Activated naive CD4-positive, alpha-beta T cell treated with anti-CD3 and anti-CD28 coated beads, Interleukin-2, amount 50 U/mL, for 24 hours (primary cell): ENCODE results near the gene TGIF2.
"Not testable (repeated sequence)": the region's sequence is repeated elsewhere in the genome, so short reads cannot be mapped to it uniquely, and the experiment has no call there.

Source experiments
- H3K27ac Mint-ChIP-seq: one replicate; pipeline ENCODE4 v1.8.0; 2021; ENCODE audit warnings: mild to moderate bottlenecking, mixed read lengths
- H3K27me3 Mint-ChIP-seq: one replicate; pipeline ENCODE4 v1.8.0; 2021; ENCODE audit warnings: mixed read lengths
- H3K36me3 Mint-ChIP-seq: one replicate; pipeline ENCODE4 v1.8.0; 2021; ENCODE audit warnings: mixed read lengths
- H3K4me1 Mint-ChIP-seq: one replicate; pipeline ENCODE4 v1.8.0; 2021; ENCODE audit warnings: mixed read lengths
- H3K4me3 Mint-ChIP-seq: one replicate; pipeline ENCODE4 v1.8.0; 2021; ENCODE audit warnings: mild to moderate bottlenecking, mixed read lengths
- H3K9me3 Mint-ChIP-seq: one replicate; pipeline ENCODE4 v1.8.0; 2021; ENCODE audit warnings: mixed read lengths

Gene TGIF2

DNA sequence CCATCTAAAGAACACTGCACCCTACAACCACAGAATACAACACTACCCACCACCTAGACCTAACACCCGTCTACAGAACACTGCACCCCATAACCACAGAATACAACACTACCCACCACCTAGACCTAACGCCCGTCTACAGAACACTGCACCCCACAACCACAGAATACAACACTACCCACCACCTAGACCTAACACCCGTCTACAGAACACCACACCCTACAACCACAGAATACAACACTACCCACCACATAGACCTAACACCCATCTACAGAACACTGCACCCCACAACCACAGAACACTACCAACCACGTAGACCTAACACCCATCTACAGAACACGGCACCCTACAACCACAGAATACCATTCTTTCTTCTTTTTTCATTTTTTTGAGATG, 8.7 kb upstream of the TGIF2 start:
- not testable (repeated sequence) for H3K36me3 Mint-ChIP-seq, H3K4me3 Mint-ChIP-seq, H3K27me3 Mint-ChIP-seq, H3K9me3 Mint-ChIP-seq, H3K4me1 Mint-ChIP-seq
- H3K27ac Mint-ChIP-seq: peak overlapping the region; percentile 9

DNA sequence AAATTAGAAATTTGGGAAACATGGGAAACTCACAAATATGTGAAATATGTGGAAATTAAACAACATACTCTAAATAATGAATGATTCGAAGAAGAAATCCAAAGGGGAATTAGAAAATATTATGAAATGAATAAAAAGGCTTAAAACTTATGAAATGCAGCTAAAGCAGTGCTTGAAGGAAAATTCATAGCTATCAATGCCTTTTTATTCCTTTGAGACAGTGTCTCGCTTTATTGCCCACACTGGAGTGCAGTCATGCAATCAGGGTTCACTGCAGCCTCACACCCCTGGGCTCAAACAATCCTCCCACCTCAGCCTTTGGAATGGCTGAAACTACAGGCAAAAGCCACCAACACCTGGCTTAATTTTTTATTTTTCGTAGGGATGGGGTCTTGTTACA, 7.9 kb upstream of the TGIF2 start:
- Mint-ChIP-seq H3K27me3 (no peaks in the 10 kb centered on the region), H3K27ac (no peak overlapping the region), H3K9me3 (no peaks in the 10 kb centered on the region), H3K4me1 (peaks cover 4% of the 10 kb centered on the region), H3K4me3 (no peak overlapping the region), H3K36me3 (peaks cover 2% of the 10 kb centered on the region)

DNA sequence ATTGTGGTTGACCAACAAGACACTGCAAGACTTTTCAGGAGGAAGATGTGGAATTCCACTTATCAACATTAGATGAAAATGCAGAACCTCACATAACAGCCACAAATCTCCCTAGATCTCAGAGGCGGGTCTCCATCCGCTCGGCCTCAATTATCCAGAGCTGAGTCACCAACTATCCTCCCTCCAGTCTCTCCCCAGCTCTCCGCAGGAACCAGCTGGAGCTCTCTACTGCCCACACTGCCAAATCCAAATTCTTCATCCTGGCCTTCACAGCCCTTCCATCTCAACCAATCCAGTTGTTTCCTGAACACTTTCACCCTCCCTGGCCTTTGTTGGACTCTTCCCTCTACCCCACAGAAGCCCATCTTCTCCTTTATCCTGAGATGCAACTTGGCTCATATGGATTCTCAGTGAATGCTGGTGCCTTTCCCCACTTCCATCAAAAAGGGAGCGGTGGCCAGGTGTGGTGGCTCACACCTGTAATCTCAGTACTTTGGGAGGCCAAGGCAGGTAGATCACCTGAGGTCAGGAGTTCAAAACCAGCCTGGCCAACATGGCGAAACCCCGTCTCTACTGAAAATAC, 3.5 kb upstream of the TGIF2 start:
- no peaks in the 10 kb centered on the region for H3K9me3 Mint-ChIP-seq
- peak overlapping the region; percentile 76 for H3K27ac Mint-ChIP-seq
- no peaks in the 10 kb centered on the region for H3K27me3 Mint-ChIP-seq
- peaks cover 4% of the 10 kb centered on the region for H3K36me3 Mint-ChIP-seq
- peaks cover 20% of the 10 kb centered on the region for H3K4me1 Mint-ChIP-seq
- no peak overlapping the region for H3K4me3 Mint-ChIP-seq

GRCh38 chr20:36571564-36572504, 1.6 kb upstream of the TGIF2 start:
- peak overlapping the region; percentile 95 for H3K4me3 Mint-ChIP-seq

GRCh38 chr20:36572701-36573102, 695 bp upstream of the TGIF2 start:
- Mint-ChIP-seq H3K4me3 (peak overlapping the region; percentile 95), H3K9me3 (no peaks in the 10 kb centered on the region), H3K36me3 (peaks cover 2% of the 10 kb centered on the region), H3K4me1 (peaks cover 37% of the 10 kb centered on the region), H3K27ac (peak overlapping the region; percentile 99), H3K27me3 (no peaks in the 10 kb centered on the region)

More at GRCh38 chr20:36571564-36572504, 1.6 kb upstream of the TGIF2 start:
- Mint-ChIP-seq H3K9me3 (no peaks in the 10 kb centered on the region), H3K4me1 (peaks cover 37% of the 10 kb centered on the region), H3K36me3 (peaks cover 2% of the 10 kb centered on the region), H3K27ac (peak overlapping the region; percentile 99), H3K27me3 (no peaks in the 10 kb centered on the region)

DNA sequence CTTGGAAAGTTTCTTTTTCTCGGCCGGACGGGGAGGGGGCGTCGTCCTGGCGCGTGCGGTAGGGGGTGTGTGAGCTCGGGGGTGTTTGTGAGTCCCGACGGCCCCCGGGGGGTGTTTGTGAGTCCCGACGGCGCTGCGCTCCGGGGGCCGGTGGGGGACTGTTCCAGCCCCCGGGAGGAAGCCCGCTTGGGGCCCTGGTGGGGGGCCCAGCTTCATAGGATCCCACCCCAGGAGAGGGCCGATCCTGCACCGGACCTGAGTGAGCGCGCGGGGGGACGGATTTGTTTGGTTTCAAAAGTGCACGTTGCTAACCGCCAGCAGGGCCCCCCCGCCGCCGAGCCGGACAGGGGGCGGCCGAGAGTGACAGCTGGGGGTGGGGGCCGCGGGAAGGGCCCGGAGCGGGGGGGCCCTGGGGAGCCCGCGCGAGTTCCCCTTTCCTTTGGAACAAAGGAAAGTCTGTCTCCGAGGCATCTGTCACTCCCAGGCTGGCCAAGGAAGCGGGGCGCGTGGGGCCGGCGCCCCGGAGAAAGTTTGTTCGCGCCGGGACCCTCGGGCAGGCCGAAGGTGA, 485 bp downstream of the TGIF2 start:
- no peaks in the 10 kb centered on the region for H3K27me3 Mint-ChIP-seq
- H3K9me3 Mint-ChIP-seq: no peaks in the 10 kb centered on the region
- peaks cover 37% of the 10 kb centered on the region for H3K4me1 Mint-ChIP-seq
- H3K36me3 Mint-ChIP-seq: peaks cover 2% of the 10 kb centered on the region
- peak overlapping the region; percentile 100 for H3K4me3 Mint-ChIP-seq
- peak overlapping the region; percentile 77 for H3K27ac Mint-ChIP-seq

- Mint-ChIP-seq H3K27ac (peak overlapping the region; percentile 100), H3K36me3 (peaks cover 2% of the 10 kb centered on the region), H3K4me1 (peaks cover 37% of the 10 kb centered on the region), H3K27me3 (no peaks in the 10 kb centered on the region), H3K9me3 (no peaks in the 10 kb centered on the region), H3K4me3 (peak overlapping the region; percentile 100)
Measured at GRCh38 chr20:36574366-36575135, 1.2 kb downstream of the TGIF2 start.

DNA sequence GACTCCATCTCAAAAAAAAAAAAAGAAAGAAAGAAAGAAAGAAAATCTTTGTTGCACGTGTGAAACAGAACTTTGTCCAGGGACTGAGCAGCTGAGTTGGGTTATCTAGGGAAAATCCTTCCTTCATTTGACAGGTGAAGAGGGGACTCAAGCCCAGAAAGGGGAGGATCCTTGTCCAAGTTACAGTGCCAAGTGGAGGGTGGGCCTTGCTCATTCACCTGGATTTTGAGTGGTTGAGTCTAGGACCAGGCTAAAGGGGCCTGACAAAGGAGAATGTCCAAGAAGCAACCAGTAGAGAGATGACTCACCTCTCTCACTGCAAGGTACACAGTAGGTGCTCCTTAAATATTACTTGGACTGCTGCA, 2.7 kb downstream of the TGIF2 start:
- Mint-ChIP-seq H3K27ac (no peak overlapping the region), H3K4me1 (peaks cover 44% of the 10 kb centered on the region), H3K36me3 (peaks cover 7% of the 10 kb centered on the region), H3K27me3 (no peaks in the 10 kb centered on the region), H3K9me3 (no peaks in the 10 kb centered on the region), H3K4me3 (peak overlapping the region; percentile 100)

- Mint-ChIP-seq H3K36me3 (peaks cover 7% of the 10 kb centered on the region), H3K27ac (no peak overlapping the region), H3K27me3 (no peaks in the 10 kb centered on the region), H3K9me3 (no peaks in the 10 kb centered on the region), H3K4me1 (peaks cover 39% of the 10 kb centered on the region), H3K4me3 (no peak overlapping the region)
Measured at GRCh38 chr20:36578356-36579041, 5.1 kb downstream of the TGIF2 start.

- Mint-ChIP-seq H3K27me3 (no peaks in the 10 kb centered on the region), H3K9me3 (no peaks in the 10 kb centered on the region), H3K4me1 (peaks cover 34% of the 10 kb centered on the region), H3K36me3 (peaks cover 8% of the 10 kb centered on the region), H3K27ac (no peak overlapping the region), H3K4me3 (peak overlapping the region; percentile 20)
Measured at GRCh38 chr20:36579996-36580545, 6.7 kb downstream of the TGIF2 start.

DNA sequence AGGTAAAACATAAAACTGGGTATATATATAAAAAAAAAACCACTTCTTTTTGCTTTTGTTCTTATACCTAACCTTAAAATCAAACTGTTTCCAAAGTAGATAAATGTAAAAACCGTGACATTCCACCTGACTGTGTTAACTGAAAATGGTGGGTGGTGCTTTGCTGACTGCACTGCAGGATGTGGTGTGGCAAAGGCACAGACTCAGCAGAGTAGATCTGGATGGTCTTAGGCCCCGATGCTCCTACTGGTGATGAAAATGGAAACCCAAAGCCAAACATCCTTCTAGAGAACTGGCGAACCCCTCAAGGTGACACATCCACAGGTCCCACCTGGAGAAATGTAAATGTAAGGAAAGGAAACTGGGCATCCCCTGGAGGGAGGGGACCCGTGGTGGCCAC, 8.9 kb downstream of the TGIF2 start:
- Mint-ChIP-seq H3K36me3 (peaks cover 8% of the 10 kb centered on the region), H3K27me3 (no peaks in the 10 kb centered on the region)

DNA sequence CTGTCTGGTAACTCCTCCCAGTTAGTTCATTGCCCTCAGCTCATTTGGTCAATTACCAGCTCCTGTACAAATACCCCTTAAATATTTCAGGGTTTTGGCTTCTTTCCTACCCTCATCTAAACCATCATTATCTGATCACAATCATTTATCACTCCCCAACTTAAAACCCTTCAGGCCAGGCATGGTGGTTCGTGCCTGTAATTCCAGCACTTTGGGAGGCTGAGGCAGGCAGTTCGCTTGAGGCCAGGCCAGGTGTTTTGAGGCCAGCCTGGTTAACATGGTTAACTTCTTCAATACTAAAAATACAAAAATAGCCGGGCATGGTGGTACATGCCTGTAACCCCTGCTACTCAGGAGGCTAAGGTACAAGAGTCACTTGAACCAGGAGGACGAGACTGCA, 9.4 kb downstream of the TGIF2 start:
- Mint-ChIP-seq H3K27me3 (no peaks in the 10 kb centered on the region), H3K9me3 (no peaks in the 10 kb centered on the region), H3K36me3 (peaks cover 8% of the 10 kb centered on the region), H3K4me3 (no peak overlapping the region), H3K27ac (peak overlapping the region; percentile 82), H3K4me1 (peaks cover 31% of the 10 kb centered on the region)

More for the DNA sequence above, 8.9 kb downstream of the TGIF2 start:
- no peaks in the 10 kb centered on the region for H3K9me3 Mint-ChIP-seq
- peak overlapping the region; percentile 82 for H3K27ac Mint-ChIP-seq
- peak overlapping the region; percentile 33 for H3K4me3 Mint-ChIP-seq
- H3K4me1 Mint-ChIP-seq: peaks cover 26% of the 10 kb centered on the region

DNA sequence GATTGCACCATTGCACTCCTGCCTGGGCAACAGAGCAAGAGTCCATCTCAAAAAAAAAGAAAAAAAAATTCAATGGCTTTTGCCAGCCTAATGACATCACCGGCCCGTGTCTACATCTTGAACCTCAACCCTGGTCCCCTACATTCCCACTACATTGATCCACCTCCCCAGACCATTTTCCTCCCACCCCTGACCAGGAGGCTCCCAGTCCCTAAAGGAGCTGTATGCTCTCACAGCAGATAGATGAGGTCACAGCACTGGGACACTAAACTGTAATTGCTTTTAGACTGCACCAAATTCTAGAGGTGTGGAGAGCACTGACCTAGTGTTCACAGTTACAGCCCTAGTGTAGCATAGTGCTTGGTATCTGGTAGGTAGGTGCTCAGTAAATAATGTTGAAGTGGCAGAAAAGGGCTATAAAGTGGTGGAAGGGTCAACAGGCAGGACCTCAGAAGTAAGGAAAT, 10.7 kb downstream of the TGIF2 start:
- H3K9me3 Mint-ChIP-seq: no peaks in the 10 kb centered on the region
- no peak overlapping the region for H3K4me3 Mint-ChIP-seq
- no peak overlapping the region for H3K27ac Mint-ChIP-seq
- H3K4me1 Mint-ChIP-seq: peaks cover 31% of the 10 kb centered on the region
- H3K27me3 Mint-ChIP-seq: no peaks in the 10 kb centered on the region
- peaks cover 8% of the 10 kb centered on the region for H3K36me3 Mint-ChIP-seq

DNA sequence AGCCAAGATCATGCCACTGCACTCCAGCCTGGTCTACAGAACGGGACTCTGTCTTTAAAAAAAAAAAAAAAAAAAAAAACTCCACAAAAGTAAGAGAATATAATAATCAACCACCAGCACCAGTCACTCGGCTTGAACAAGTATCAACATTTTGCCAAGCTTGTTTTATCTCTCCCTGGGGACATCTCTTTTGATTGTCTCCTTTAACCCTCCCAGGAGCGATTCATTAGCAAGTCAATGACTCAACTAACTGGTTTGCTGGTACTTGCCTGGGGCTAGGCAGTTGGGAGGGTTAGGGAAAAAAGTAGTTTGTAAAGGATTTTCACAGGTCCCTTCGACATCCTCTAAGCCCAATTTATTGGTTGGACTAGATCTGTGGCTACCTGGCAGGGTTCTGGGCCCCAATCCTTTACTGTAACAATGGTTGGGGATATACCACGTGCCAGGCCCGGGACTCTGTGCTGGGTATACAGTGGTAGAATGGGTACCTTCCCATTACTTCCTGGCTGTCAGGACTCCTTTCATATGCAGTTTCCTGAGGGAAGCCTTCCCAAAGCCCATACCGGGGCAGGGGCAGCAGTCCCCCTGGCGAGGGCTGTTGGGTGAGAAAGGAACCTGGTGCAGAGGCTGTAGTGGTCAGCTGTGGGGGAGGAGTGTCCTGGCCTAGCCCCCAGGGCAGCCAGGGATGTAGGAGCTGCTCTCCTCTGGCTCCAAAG, 12.2 kb downstream of the TGIF2 start:
- H3K4me1 Mint-ChIP-seq: peaks cover 24% of the 10 kb centered on the region
- H3K36me3 Mint-ChIP-seq: peaks cover 3% of the 10 kb centered on the region
- H3K4me3 Mint-ChIP-seq: no peak overlapping the region
- H3K27me3 Mint-ChIP-seq: no peaks in the 10 kb centered on the region
- peak overlapping the region; percentile 65 for H3K27ac Mint-ChIP-seq
- H3K9me3 Mint-ChIP-seq: no peaks in the 10 kb centered on the region
